ENCODE results near the gene HOMER2. TPM values are rescaled to one million over a fixed set of nuclear protein-coding genes. Genes with fewer than 3 reads are reported as not detected.

HOMER2 gene
- total RNA-seq, 1 experiment from 2014 or later: 14.2 TPM

DNA sequence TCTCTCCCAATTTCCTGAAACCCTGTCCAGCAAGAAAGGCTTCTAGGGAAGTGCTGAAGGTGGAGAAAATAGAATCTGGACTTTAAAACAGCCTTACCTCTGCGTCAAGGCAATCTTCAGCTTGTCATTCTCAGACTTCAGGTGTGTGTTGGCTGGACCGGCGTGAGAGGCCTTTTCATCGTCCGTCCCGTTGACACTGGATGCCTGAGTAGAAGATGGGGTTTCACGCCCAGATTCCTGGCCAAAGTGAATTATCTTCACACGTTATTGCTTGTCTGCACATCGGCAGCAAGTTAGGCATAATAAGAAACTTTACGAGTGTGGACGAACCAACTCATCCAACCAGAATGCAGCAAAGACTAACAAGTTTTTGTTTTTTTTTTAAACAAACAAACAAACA lies 93.6 kb downstream of the HOMER2 start:
- H3K27ac ChIP-seq (ENCODE audit: insufficient read length, low read depth, low read length): no peak overlapping the region
- H2BK5ac ChIP-seq (ENCODE audit: insufficient read length, low read length): no peak overlapping the region
- Mint-ChIP-seq H3K27me3 (ENCODE audit: low read depth) (no peaks in the 10 kb centered on the region; the same call in 1 of the 2 replicates), H3K4me1 (peaks cover 2 to 4% of the 10 kb centered on the region in 2 experiments; a peak in 2 of 4 replicates), H3K4me3 (no peak overlapping the region), H3K9me3 (no peaks in the 10 kb centered on the region), H3K36me3 (ENCODE audit: insufficient read depth in 1 of 3, low read depth in 3 of 3) (no peaks in the 10 kb centered on the region; a peak in 1 of 7 replicates), H3K27ac (no peak overlapping the region)
- no peak overlapping the region for H3T11ph ChIP-seq (ENCODE audit: low read length)
- H3K9me3 ChIP-seq (ENCODE audit: control insufficient read depth, low read depth, low read length): no peaks in the 10 kb centered on the region
- no peak overlapping the region for H2AFZ ChIP-seq (ENCODE audit: low read length)
- H3K9ac ChIP-seq (ENCODE audit: extremely low read depth, insufficient read length, low read length): no peak overlapping the region
- H3K23me2 ChIP-seq (ENCODE audit: insufficient read length, low read depth, low read length, poor library complexity, severe bottlenecking): no peaks in the 10 kb centered on the region
- no peak overlapping the region for H3K56ac ChIP-seq (ENCODE audit: insufficient read length, low read depth, low read length)
- H3K27me3 ChIP-seq (ENCODE audit: insufficient read depth, low read length): no peaks in the 10 kb centered on the region
- no peak overlapping the region for H2BK20ac ChIP-seq (ENCODE audit: low read depth, low read length, poor library complexity, severe bottlenecking)
- no peak overlapping the region for H4K5ac ChIP-seq (ENCODE audit: insufficient read length, low read depth, low read length)
- H3K79me1 ChIP-seq (ENCODE audit: insufficient read depth, low read depth, low read length, poor library complexity, severe bottlenecking): no peaks in the 10 kb centered on the region
- no peak overlapping the region for H4K8ac ChIP-seq (replicated peaks; ENCODE audit: insufficient read length, low read depth, low read length)
- no peak overlapping the region for H2BK120ac ChIP-seq (ENCODE audit: low read depth, low read length, poor library complexity, severe bottlenecking)
- no peak overlapping the region for H3K18ac ChIP-seq (ENCODE audit: insufficient read length, low read depth, low read length)
- H2AK5ac ChIP-seq (ENCODE audit: insufficient read length, low read length): no peak overlapping the region
- no peak overlapping the region for H3K14ac ChIP-seq (ENCODE audit: insufficient read depth, low read length)
- TF ChIP-seq, protein P1, sequence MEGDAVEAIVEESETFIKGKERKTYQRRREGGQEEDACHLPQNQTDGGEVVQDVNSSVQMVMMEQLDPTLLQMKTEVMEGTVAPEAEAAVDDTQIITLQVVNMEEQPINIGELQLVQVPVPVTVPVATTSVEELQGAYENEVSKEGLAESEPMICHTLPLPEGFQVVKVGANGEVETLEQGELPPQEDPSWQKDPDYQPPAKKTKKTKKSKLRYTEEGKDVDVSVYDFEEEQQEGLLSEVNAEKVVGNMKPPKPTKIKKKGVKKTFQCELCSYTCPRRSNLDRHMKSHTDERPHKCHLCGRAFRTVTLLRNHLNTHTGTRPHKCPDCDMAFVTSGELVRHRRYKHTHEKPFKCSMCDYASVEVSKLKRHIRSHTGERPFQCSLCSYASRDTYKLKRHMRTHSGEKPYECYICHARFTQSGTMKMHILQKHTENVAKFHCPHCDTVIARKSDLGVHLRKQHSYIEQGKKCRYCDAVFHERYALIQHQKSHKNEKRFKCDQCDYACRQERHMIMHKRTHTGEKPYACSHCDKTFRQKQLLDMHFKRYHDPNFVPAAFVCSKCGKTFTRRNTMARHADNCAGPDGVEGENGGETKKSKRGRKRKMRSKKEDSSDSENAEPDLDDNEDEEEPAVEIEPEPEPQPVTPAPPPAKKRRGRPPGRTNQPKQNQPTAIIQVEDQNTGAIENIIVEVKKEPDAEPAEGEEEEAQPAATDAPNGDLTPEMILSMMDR (conservative IDR thresholded peaks at IDR 0.05): no peak
- no peaks in the 10 kb centered on the region for H4K20me1 ChIP-seq (ENCODE audit: control insufficient read depth, insufficient read depth, insufficient read length)
- H3K23ac ChIP-seq (ENCODE audit: insufficient read length, low read depth, low read length): no peak overlapping the region
- no peak for DNase-seq
- no peak overlapping the region for H2BK12ac ChIP-seq (ENCODE audit: insufficient read length, low read depth, low read length)
- no peak overlapping the region for H3K4ac ChIP-seq (ENCODE audit: low read depth, low read length)
- no peak overlapping the region for H3K4me2 ChIP-seq (ENCODE audit: insufficient read depth, insufficient read length, low read length)
- H4K91ac ChIP-seq (ENCODE audit: insufficient read length, low read depth, low read length): no peak overlapping the region
- no CpG with 5 or more reads among the region's 11 CpGs for WGBS (ENCODE audit: extremely low coverage, insufficient read length, low lambda C conversion rate)
- H2BK15ac ChIP-seq (ENCODE audit: low read depth, low read length): no peak overlapping the region
- no peaks in the 10 kb centered on the region for H3K4me1 ChIP-seq (ENCODE audit: insufficient read depth, low read length)
- H3K79me2 ChIP-seq (ENCODE audit: insufficient read depth, low read length): no peaks in the 10 kb centered on the region

All from H9 (cell line).